ENCODE results near the gene MRGPRX2. TPM values are rescaled to one million over a fixed set of nuclear protein-coding genes. Genes with fewer than 3 reads are reported as not detected.

Gene MRGPRX2
- total and polyA plus RNA-seq, 2 donors (not counting 1 experiment from before 2014, with no cell fraction given) = not detected

DNA sequence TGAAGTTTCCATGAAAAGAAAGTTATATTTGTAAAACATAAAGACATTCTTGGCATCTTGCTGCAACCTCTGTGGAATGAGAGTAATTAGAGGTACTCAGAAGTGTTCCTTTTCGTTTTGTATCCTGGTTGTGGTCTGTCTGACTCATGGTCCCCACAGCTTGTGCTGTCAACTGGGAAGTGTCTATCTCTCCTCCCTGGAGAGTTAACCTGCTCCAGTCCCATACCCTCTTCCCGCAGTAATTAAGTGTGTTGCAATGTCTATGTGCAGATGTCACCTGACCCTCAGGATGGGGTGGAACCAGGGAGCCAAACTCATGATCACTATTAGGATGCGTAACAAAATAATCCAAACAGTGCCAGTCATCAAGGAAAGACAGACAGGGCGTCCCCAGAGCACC is 33.5 kb upstream of the MRGPRX2 start:
- H3K36me3 ChIP-seq (ENCODE audit: control insufficient read depth, insufficient read depth, low read length) = no peaks in the 10 kb centered on the region
- TF ChIP-seq EZH2 (IDR thresholded peaks at IDR 0.05; ENCODE audit: low read length, missing control alignments) = no peak
- TF ChIP-seq, protein P1, sequence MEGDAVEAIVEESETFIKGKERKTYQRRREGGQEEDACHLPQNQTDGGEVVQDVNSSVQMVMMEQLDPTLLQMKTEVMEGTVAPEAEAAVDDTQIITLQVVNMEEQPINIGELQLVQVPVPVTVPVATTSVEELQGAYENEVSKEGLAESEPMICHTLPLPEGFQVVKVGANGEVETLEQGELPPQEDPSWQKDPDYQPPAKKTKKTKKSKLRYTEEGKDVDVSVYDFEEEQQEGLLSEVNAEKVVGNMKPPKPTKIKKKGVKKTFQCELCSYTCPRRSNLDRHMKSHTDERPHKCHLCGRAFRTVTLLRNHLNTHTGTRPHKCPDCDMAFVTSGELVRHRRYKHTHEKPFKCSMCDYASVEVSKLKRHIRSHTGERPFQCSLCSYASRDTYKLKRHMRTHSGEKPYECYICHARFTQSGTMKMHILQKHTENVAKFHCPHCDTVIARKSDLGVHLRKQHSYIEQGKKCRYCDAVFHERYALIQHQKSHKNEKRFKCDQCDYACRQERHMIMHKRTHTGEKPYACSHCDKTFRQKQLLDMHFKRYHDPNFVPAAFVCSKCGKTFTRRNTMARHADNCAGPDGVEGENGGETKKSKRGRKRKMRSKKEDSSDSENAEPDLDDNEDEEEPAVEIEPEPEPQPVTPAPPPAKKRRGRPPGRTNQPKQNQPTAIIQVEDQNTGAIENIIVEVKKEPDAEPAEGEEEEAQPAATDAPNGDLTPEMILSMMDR (conservative IDR thresholded peaks at IDR 0.05 in 1 of 2, IDR thresholded peaks at IDR 0.05 in 1 of 2; ENCODE audit: low read depth in 1 of 2, low read length in 2 of 2) = no peak
- H3K4me2 ChIP-seq (ENCODE audit: extremely low read depth, insufficient read depth, low read length) = no peak overlapping the region
- H3K27me3 ChIP-seq (ENCODE audit: control insufficient read depth, insufficient read depth, low read length) = no peaks in the 10 kb centered on the region
- H3K27ac ChIP-seq (ENCODE audit: insufficient read depth, low read length) = no peak overlapping the region
- H3K9me3 ChIP-seq (ENCODE audit: control insufficient read depth, insufficient read depth, low read depth, low read length) = no peaks in the 10 kb centered on the region
- no peak overlapping the region for H3K4me3 ChIP-seq (replicated peaks in 1 of 4; ENCODE audit: control extremely low read depth in 1 of 4, insufficient read depth in 1 of 4, low read depth in 3 of 4, low read length in 4 of 4)
- no peaks in the 10 kb centered on the region for H4K20me1 ChIP-seq (ENCODE audit: control insufficient read depth, extremely low read depth, insufficient read depth, low read length)
- peak in 1 of 2 donors; percentile 78 for DNase-seq (ENCODE audit: low read depth in 2 of 2)
- H3K79me2 ChIP-seq (ENCODE audit: control insufficient read depth, insufficient read depth, low read length) = no peaks in the 10 kb centered on the region
- H3K9ac ChIP-seq (ENCODE audit: insufficient read depth, low read length) = no peak overlapping the region
- H2AFZ ChIP-seq (ENCODE audit: low read length) = no peak overlapping the region
- no peaks in the 10 kb centered on the region for H3K4me1 ChIP-seq (ENCODE audit: control insufficient read depth, extremely low read depth, insufficient read depth, low read length)

GRCh38 chr11:19092850-19093249 is 32.3 kb upstream of the MRGPRX2 start:
- Histone ChIP-seq H3K9ac (ENCODE audit: insufficient read depth, low read length) (no peak overlapping the region), H3K4me3 (replicated peaks in 1 of 4; ENCODE audit: control extremely low read depth in 1 of 4, insufficient read depth in 1 of 4, low read depth in 3 of 4, low read length in 4 of 4) (no peak overlapping the region), H3K27ac (ENCODE audit: insufficient read depth, low read length) (no peak overlapping the region), H3K4me1 (ENCODE audit: control insufficient read depth, extremely low read depth, insufficient read depth, low read length) (no peaks in the 10 kb centered on the region), H3K4me2 (ENCODE audit: extremely low read depth, insufficient read depth, low read length) (no peak overlapping the region), H3K27me3 (ENCODE audit: control insufficient read depth, insufficient read depth, low read length) (no peaks in the 10 kb centered on the region), H2AFZ (ENCODE audit: low read length) (no peak overlapping the region), H4K20me1 (ENCODE audit: control insufficient read depth, extremely low read depth, insufficient read depth, low read length) (no peaks in the 10 kb centered on the region), H3K79me2 (ENCODE audit: control insufficient read depth, insufficient read depth, low read length) (no peaks in the 10 kb centered on the region), H3K36me3 (ENCODE audit: control insufficient read depth, insufficient read depth, low read length) (no peaks in the 10 kb centered on the region), H3K9me3 (ENCODE audit: control insufficient read depth, insufficient read depth, low read depth, low read length) (no peaks in the 10 kb centered on the region)
- no peak for TF ChIP-seq EZH2 (IDR thresholded peaks at IDR 0.05; ENCODE audit: low read length, missing control alignments)
- TF ChIP-seq, protein P1 (conservative IDR thresholded peaks at IDR 0.05 in 1 of 2, IDR thresholded peaks at IDR 0.05 in 1 of 2; ENCODE audit: low read depth in 1 of 2, low read length in 2 of 2) = no peak
- no peak for DNase-seq (ENCODE audit: low read depth in 2 of 2)

DNA sequence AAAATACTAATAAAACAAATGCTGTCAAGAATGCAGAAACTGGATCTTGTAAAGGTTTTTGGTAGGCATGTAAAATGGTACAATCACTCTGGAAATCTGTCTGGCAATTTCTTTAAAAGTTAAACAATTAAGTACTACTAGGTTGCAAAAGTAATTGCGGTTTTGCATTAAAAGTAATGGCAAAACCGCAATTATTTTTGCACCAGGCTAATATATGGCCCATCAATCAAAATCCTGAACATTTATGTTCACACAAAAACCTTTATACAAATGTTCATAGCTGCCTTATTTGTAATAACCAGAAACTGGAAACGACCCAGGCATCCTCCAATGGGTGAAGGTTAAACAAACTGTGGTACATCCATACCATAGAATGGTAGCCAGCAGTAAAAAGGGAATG is 31.8 kb upstream of the MRGPRX2 start:
- Histone ChIP-seq H3K27me3 (ENCODE audit: control insufficient read depth, insufficient read depth, low read length) (no peaks in the 10 kb centered on the region), H3K4me3 (replicated peaks in 1 of 4; ENCODE audit: control extremely low read depth in 1 of 4, insufficient read depth in 1 of 4, low read depth in 3 of 4, low read length in 4 of 4) (no peak overlapping the region), H3K79me2 (ENCODE audit: control insufficient read depth, insufficient read depth, low read length) (no peaks in the 10 kb centered on the region), H4K20me1 (ENCODE audit: control insufficient read depth, extremely low read depth, insufficient read depth, low read length) (no peaks in the 10 kb centered on the region), H3K9me3 (ENCODE audit: control insufficient read depth, insufficient read depth, low read depth, low read length) (no peaks in the 10 kb centered on the region), H3K9ac (ENCODE audit: insufficient read depth, low read length) (no peak overlapping the region), H3K27ac (ENCODE audit: insufficient read depth, low read length) (no peak overlapping the region), H3K36me3 (ENCODE audit: control insufficient read depth, insufficient read depth, low read length) (no peaks in the 10 kb centered on the region), H3K4me2 (ENCODE audit: extremely low read depth, insufficient read depth, low read length) (no peak overlapping the region), H2AFZ (ENCODE audit: low read length) (no peak overlapping the region), H3K4me1 (ENCODE audit: control insufficient read depth, extremely low read depth, insufficient read depth, low read length) (no peaks in the 10 kb centered on the region)
- no peak for DNase-seq (ENCODE audit: low read depth in 2 of 2)
- TF ChIP-seq, protein P1 (conservative IDR thresholded peaks at IDR 0.05 in 1 of 2, IDR thresholded peaks at IDR 0.05 in 1 of 2; ENCODE audit: low read depth in 1 of 2, low read length in 2 of 2) = no peak
- no peak for TF ChIP-seq EZH2 (IDR thresholded peaks at IDR 0.05; ENCODE audit: low read length, missing control alignments)
